Measurements from ENCODE around the gene HECTD2. TPM values are rescaled to one million over a fixed set of nuclear protein-coding genes. Genes with fewer than 3 reads are reported as not detected.

Gene HECTD2
- polyA plus RNA-seq, 1 donor from 2014 or later = 87.6 TPM

- no peak overlapping the region for H3K27ac ChIP-seq (ENCODE audit: low read length)
- TF ChIP-seq TAF1 (IDR thresholded peaks at IDR 0.05; ENCODE audit: low read depth) (no peak), POLR2AphosphoS5 (IDR thresholded peaks at IDR 0.05) (no peak), MXI1 (conservative IDR thresholded peaks at IDR 0.05; ENCODE audit: poor library complexity, severe bottlenecking) (no peak), RAD21 (conservative IDR thresholded peaks at IDR 0.05) (no peak), REST (IDR thresholded peaks at IDR 0.05; ENCODE audit: borderline replicate concordance) (no peak), EZH2 (IDR thresholded peaks at IDR 0.05; ENCODE audit: borderline replicate concordance, insufficient read depth, low read length, poor library complexity, severe bottlenecking) (no peak), EP300 (conservative IDR thresholded peaks at IDR 0.05; ENCODE audit: poor library complexity, severe bottlenecking) (no peak), CTCF (IDR thresholded peaks at IDR 0.05; ENCODE audit: poor library complexity, severe bottlenecking) (no peak), SMC3 (conservative IDR thresholded peaks at IDR 0.05; ENCODE audit: poor library complexity) (no peak)
- peaks cover 5% of the 10 kb centered on the region for H3K36me3 ChIP-seq (ENCODE audit: insufficient read depth, low read length)
- H3K9me3 ChIP-seq (ENCODE audit: low read length) = no peaks in the 10 kb centered on the region
- no peaks in the 10 kb centered on the region for H3F3A ChIP-seq (ENCODE audit: insufficient read depth, low read length, poor library complexity, severe bottlenecking)
- H3K4me2 ChIP-seq (ENCODE audit: low read length) = no peak overlapping the region
- H3K9me2 ChIP-seq (ENCODE audit: insufficient read depth, low read length) = no peaks in the 10 kb centered on the region
- no peak overlapping the region for H3K9ac ChIP-seq (ENCODE audit: low read length)
- H2AFZ ChIP-seq (ENCODE audit: low read depth, low read length) = no peak overlapping the region
- H4K20me1 ChIP-seq (ENCODE audit: insufficient read depth) = no peaks in the 10 kb centered on the region
- H3K27me3 ChIP-seq (ENCODE audit: insufficient read depth, low read depth, low read length) = no peaks in the 10 kb centered on the region
- H3K4me3 ChIP-seq (ENCODE audit: low read length) = no peak overlapping the region
- no peaks in the 10 kb centered on the region for H3K79me2 ChIP-seq (replicated peaks; ENCODE audit: insufficient read depth, low read length)
These were observed 104.6 kb downstream of the HECTD2 start for GRCh38 chr10:91514787-91515186.

- Histone ChIP-seq H3K4me3 (ENCODE audit: low read length) (no peak overlapping the region), H3K9me3 (ENCODE audit: low read length) (no peaks in the 10 kb centered on the region), H3K9me2 (ENCODE audit: insufficient read depth, low read length) (no peaks in the 10 kb centered on the region), H3K27ac (ENCODE audit: low read length) (no peak overlapping the region), H3K36me3 (ENCODE audit: insufficient read depth, low read length) (peaks cover 5% of the 10 kb centered on the region), H3F3A (ENCODE audit: insufficient read depth, low read length, poor library complexity, severe bottlenecking) (no peaks in the 10 kb centered on the region), H2AFZ (ENCODE audit: low read depth, low read length) (no peak overlapping the region), H4K20me1 (ENCODE audit: insufficient read depth) (no peaks in the 10 kb centered on the region), H3K27me3 (ENCODE audit: insufficient read depth, low read depth, low read length) (no peaks in the 10 kb centered on the region), H3K9ac (ENCODE audit: low read length) (no peak overlapping the region), H3K4me2 (ENCODE audit: low read length) (no peak overlapping the region), H3K79me2 (replicated peaks; ENCODE audit: insufficient read depth, low read length) (no peaks in the 10 kb centered on the region)
- no peak for TF ChIP-seq TAF1 (IDR thresholded peaks at IDR 0.05; ENCODE audit: low read depth)
- no peak for TF ChIP-seq REST (IDR thresholded peaks at IDR 0.05; ENCODE audit: borderline replicate concordance)
- no peak for TF ChIP-seq SMC3 (conservative IDR thresholded peaks at IDR 0.05; ENCODE audit: poor library complexity)
- no peak for TF ChIP-seq POLR2AphosphoS5 (IDR thresholded peaks at IDR 0.05)
- TF ChIP-seq EZH2 (IDR thresholded peaks at IDR 0.05; ENCODE audit: borderline replicate concordance, insufficient read depth, low read length, poor library complexity, severe bottlenecking) = no peak
- no peak for TF ChIP-seq EP300 (conservative IDR thresholded peaks at IDR 0.05; ENCODE audit: poor library complexity, severe bottlenecking)
- TF ChIP-seq MXI1 (conservative IDR thresholded peaks at IDR 0.05; ENCODE audit: poor library complexity, severe bottlenecking) = no peak
- TF ChIP-seq RAD21 (conservative IDR thresholded peaks at IDR 0.05) = no peak
- TF ChIP-seq CTCF (IDR thresholded peaks at IDR 0.05; ENCODE audit: poor library complexity, severe bottlenecking) = no peak
These were observed 107.2 kb downstream of the HECTD2 start for GRCh38 chr10:91517394-91517793.
